ENCODE data around the gene RAD51D. TPM values are rescaled to one million over a fixed set of nuclear protein-coding genes. Genes with fewer than 3 reads are reported as not detected.

The RAD51D gene
- total RNA-seq, 1 donor from 2014 or later, result 3.7 TPM

DNA sequence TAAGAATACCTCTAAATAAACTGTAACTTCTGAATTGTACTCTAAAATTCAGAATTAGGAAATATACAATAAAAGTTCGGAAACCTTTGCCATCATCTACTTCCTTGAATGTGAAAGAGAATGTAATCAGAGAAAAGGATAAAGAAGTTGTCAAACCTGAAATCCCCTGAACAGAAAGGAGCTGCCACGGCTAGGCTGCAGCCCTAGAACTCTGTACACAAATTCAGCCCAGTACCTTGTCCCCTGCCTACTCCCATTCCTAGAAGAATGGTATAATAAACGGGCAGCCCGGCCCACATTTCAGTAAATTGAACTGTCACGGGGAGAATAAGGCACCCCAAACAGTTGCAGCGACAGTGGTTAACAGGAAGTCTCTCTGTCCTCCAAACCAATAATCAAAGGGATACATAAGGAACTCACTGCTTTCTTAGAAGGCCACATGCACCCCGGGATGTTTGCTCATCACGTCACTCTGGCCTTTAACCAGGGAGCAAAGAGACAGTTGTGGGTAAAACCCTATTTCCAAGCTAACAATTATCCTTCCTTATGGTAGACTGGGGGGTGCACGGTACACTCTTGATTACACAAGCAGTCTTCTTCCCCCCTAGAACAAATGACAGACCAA lies 31.8 kb downstream of the RAD51D start:
- Histone ChIP-seq H3K4me1 (ENCODE audit: control insufficient read depth in 3 of 3, insufficient read depth in 3 of 3, low read length in 3 of 3) (peaks cover 11 to 21% (median 13%) of the 10 kb centered on the region in 3 donors), H3K9ac (ENCODE audit: low read depth in 1 of 3, low read length in 3 of 3) (peak overlapping the region; percentile 82 to 85 (median 84)), H3K27ac (ENCODE audit: low read depth, low read length) (peak overlapping the region; percentile 45), H3K36me3 (ENCODE audit: control insufficient read depth in 3 of 3, insufficient read depth in 3 of 3, low read length in 3 of 3) (no peaks in the 10 kb centered on the region), H3K27me3 (ENCODE audit: control insufficient read depth in 3 of 3, insufficient read depth in 3 of 3, low read length in 3 of 3) (no peaks in the 10 kb centered on the region), H3K9me3 (ENCODE audit: control insufficient read depth in 3 of 3, low read length in 3 of 3) (no peaks in the 10 kb centered on the region), H3K4me3 (ENCODE audit: low read length in 3 of 3) (peak overlapping the region; percentile 86 to 90 (median 87))

DNA sequence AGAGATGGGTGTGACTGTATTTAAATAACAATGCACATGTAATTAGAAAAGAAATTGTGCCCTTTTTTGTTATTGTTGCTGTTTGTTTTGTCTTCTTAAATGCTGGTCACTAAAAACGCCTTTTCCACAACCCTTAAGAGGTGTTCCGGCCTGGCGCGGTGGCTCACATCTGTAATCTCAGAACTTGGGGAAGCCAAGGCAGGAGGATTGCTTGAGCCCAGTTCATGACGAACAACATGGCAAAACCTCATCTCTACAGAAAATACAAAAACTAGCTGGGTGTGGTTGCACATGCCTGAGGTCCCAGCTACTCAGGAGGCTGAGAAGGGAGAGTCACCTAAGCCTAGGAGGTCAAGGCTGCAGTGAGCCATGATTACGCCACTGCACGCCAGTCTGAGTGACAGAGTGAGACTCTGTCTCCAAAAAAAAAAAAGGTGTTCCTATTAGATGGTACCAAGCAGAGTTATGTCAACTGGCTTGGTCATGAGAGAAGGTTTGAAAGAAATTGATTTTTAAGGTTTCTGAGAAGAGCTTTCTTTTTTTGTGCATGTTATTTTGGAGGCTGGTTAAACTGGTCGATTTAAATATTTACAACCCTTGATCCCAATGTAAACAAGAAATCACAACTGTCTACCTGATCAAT lies 32.6 kb downstream of the RAD51D start:
- no peaks in the 10 kb centered on the region for H3K9me3 ChIP-seq (ENCODE audit: control insufficient read depth in 3 of 3, low read length in 3 of 3)
- no peak overlapping the region for H3K4me3 ChIP-seq (ENCODE audit: low read length in 3 of 3)
- H3K27me3 ChIP-seq (ENCODE audit: control insufficient read depth in 3 of 3, insufficient read depth in 3 of 3, low read length in 3 of 3), result no peaks in the 10 kb centered on the region
- H3K27ac ChIP-seq (ENCODE audit: low read depth, low read length), result no peak overlapping the region
- peaks cover 11 to 21% (median 13%) of the 10 kb centered on the region in 3 donors for H3K4me1 ChIP-seq (ENCODE audit: control insufficient read depth in 3 of 3, insufficient read depth in 3 of 3, low read length in 3 of 3)
- no peak overlapping the region for H3K9ac ChIP-seq (ENCODE audit: low read depth in 1 of 3, low read length in 3 of 3)
- no peaks in the 10 kb centered on the region for H3K36me3 ChIP-seq (ENCODE audit: control insufficient read depth in 3 of 3, insufficient read depth in 3 of 3, low read length in 3 of 3)

DNA sequence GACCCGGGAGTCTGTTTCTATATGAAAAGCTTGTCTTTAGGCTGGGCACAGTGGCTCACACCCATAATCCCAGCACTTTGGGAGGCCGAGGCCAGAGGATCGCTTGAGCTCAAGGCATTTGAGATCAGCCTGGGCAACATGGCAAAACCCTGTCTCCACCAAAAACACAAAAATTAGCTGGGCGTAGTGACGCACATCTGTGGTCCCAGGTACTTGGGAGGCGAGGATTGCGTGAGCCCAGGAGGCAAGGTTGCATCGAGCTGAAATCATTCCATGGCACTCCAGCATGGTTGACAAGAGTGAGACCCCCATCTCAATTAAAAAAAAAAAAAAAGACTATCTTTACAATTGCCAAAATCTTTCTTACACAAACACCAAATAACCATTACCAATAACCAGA lies 33.5 kb downstream of the RAD51D start:
- no peaks in the 10 kb centered on the region for H3K36me3 ChIP-seq (ENCODE audit: control insufficient read depth in 3 of 3, insufficient read depth in 3 of 3, low read length in 3 of 3)
- no peak overlapping the region for H3K4me3 ChIP-seq (ENCODE audit: low read length in 3 of 3)
- no peak overlapping the region for H3K27ac ChIP-seq (ENCODE audit: low read depth, low read length)
- no peak overlapping the region for H3K9ac ChIP-seq (ENCODE audit: low read depth in 1 of 3, low read length in 3 of 3)
- no peaks in the 10 kb centered on the region for H3K9me3 ChIP-seq (ENCODE audit: control insufficient read depth in 3 of 3, low read length in 3 of 3)
- no peaks in the 10 kb centered on the region for H3K27me3 ChIP-seq (ENCODE audit: control insufficient read depth in 3 of 3, insufficient read depth in 3 of 3, low read length in 3 of 3)
- peaks cover 11 to 21% (median 13%) of the 10 kb centered on the region in 3 donors for H3K4me1 ChIP-seq (ENCODE audit: control insufficient read depth in 3 of 3, insufficient read depth in 3 of 3, low read length in 3 of 3)

DNA sequence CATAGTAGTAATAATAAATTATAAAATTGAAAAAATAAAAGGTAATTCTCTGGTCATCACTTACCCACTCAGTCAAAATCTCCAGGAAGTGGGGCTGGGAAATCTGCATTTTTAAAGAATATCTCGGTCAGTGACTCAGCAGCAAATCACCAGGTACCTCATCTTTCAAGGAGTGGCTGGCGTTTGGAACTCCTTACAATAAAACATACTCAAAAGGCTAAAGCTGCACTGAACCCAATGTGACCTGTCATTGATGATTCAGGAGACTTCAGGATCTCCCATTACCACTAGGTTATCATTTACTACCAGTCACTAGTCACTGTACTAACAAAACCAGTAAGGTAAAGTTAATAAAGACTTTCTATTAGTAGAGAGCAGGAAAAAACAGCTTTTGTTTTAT lies 34.7 kb downstream of the RAD51D start:
- no peaks in the 10 kb centered on the region for H3K36me3 ChIP-seq (ENCODE audit: control insufficient read depth in 3 of 3, insufficient read depth in 3 of 3, low read length in 3 of 3)
- no peaks in the 10 kb centered on the region for H3K27me3 ChIP-seq (ENCODE audit: control insufficient read depth in 3 of 3, insufficient read depth in 3 of 3, low read length in 3 of 3)
- no peaks in the 10 kb centered on the region for H3K9me3 ChIP-seq (ENCODE audit: control insufficient read depth in 3 of 3, low read length in 3 of 3)
- no peak overlapping the region for H3K27ac ChIP-seq (ENCODE audit: low read depth, low read length)
- peaks cover 11 to 21% (median 13%) of the 10 kb centered on the region in 3 donors for H3K4me1 ChIP-seq (ENCODE audit: control insufficient read depth in 3 of 3, insufficient read depth in 3 of 3, low read length in 3 of 3)
- no peak overlapping the region for H3K4me3 ChIP-seq (ENCODE audit: low read length in 3 of 3)
- no peak overlapping the region for H3K9ac ChIP-seq (ENCODE audit: low read depth in 1 of 3, low read length in 3 of 3)

DNA sequence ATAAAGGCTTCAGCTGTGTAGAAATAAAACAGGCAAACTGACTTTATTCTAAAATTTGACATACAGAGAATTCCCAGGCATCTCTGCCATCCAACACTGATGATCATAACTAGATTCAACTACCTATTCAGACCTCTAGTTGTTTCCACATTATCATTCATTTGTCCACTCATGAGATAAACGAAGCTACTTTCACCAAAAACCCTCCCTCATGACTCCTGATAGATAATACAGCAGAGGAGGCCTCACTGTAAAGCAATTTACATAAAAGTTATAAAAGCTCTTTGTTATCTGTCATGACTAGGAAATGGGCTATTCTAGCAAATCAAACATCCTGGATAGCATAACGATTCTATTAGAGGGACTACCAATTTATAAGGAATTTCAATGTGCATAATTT lies 36.6 kb downstream of the RAD51D start:
- Histone ChIP-seq H3K4me1 (ENCODE audit: control insufficient read depth in 3 of 3, insufficient read depth in 3 of 3, low read length in 3 of 3) (peaks cover 3 to 9% (median 6%) of the 10 kb centered on the region in 3 donors), H3K36me3 (ENCODE audit: control insufficient read depth in 3 of 3, insufficient read depth in 3 of 3, low read length in 3 of 3) (no peaks in the 10 kb centered on the region), H3K9ac (ENCODE audit: low read depth in 1 of 3, low read length in 3 of 3) (no peak overlapping the region), H3K27ac (ENCODE audit: low read depth, low read length) (no peak overlapping the region), H3K27me3 (ENCODE audit: control insufficient read depth in 3 of 3, insufficient read depth in 3 of 3, low read length in 3 of 3) (no peaks in the 10 kb centered on the region), H3K4me3 (ENCODE audit: low read length in 3 of 3) (no peak overlapping the region), H3K9me3 (ENCODE audit: control insufficient read depth in 3 of 3, low read length in 3 of 3) (no peaks in the 10 kb centered on the region)

DNA sequence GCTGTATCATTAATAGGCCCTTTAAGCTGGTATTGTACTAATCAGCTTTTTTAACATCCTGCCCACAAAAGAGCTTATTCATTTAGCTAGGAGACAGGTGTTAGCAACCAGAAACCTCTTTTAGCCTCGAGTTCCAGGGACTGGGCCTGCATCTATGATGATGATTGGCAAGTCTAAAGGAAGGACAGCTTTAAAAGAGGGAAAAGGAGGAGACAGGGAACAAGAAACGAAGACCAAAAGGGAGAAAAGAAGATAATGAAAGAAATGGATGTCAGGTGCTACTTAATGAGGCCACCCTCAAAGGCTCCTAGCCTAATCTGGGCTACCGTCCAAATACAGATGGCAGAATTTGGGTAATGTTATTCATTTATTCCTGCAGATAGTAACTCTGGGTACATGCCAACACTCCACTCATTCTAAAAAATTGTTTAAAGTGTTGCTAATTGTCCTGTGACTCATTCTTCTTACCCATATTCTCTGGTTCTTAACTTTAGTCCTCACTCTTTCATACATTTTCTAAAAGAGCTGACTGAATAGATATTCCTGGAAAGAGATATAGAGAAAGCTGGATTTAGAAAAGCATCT lies 37.5 kb downstream of the RAD51D start:
- Histone ChIP-seq H3K4me1 (ENCODE audit: control insufficient read depth in 3 of 3, insufficient read depth in 3 of 3, low read length in 3 of 3) (peaks cover 0 to 4% (median 0%) of the 10 kb centered on the region in 3 donors), H3K4me3 (ENCODE audit: low read length in 3 of 3) (no peak overlapping the region), H3K36me3 (ENCODE audit: control insufficient read depth in 3 of 3, insufficient read depth in 3 of 3, low read length in 3 of 3) (no peaks in the 10 kb centered on the region), H3K27ac (ENCODE audit: low read depth, low read length) (no peak overlapping the region), H3K9ac (ENCODE audit: low read depth in 1 of 3, low read length in 3 of 3) (no peak overlapping the region), H3K9me3 (ENCODE audit: control insufficient read depth in 3 of 3, low read length in 3 of 3) (no peaks in the 10 kb centered on the region), H3K27me3 (ENCODE audit: control insufficient read depth in 3 of 3, insufficient read depth in 3 of 3, low read length in 3 of 3) (no peaks in the 10 kb centered on the region)

DNA sequence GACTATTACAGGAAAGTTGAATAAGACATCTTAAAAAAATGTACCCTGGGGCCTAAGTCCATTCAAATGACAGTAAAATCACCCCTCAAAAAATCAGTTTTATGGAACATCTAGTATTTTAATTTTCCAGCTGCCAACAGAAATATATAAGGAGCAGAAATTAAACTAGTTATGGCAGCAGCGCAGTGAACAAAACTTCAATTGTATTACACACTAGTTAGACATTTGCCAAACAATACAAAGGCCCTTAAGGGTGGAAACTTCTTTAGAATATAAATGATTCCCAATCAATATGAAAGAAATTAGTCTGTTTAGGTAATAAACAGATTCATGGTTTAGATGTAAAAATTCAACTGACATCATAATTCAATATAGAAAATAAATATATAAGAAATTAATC lies 38.0 kb downstream of the RAD51D start:
- H3K9ac ChIP-seq (ENCODE audit: low read depth in 1 of 3, low read length in 3 of 3), result no peak overlapping the region
- H3K9me3 ChIP-seq (ENCODE audit: control insufficient read depth in 3 of 3, low read length in 3 of 3), result no peaks in the 10 kb centered on the region
- no peak overlapping the region for H3K27ac ChIP-seq (ENCODE audit: low read depth, low read length)
- H3K27me3 ChIP-seq (ENCODE audit: control insufficient read depth in 3 of 3, insufficient read depth in 3 of 3, low read length in 3 of 3), result no peaks in the 10 kb centered on the region
- H3K36me3 ChIP-seq (ENCODE audit: control insufficient read depth in 3 of 3, insufficient read depth in 3 of 3, low read length in 3 of 3), result no peaks in the 10 kb centered on the region
- no peaks in the 10 kb centered on the region for H3K4me1 ChIP-seq (ENCODE audit: control insufficient read depth in 3 of 3, insufficient read depth in 3 of 3, low read length in 3 of 3)
- no peak overlapping the region for H3K4me3 ChIP-seq (ENCODE audit: low read length in 3 of 3)

DNA sequence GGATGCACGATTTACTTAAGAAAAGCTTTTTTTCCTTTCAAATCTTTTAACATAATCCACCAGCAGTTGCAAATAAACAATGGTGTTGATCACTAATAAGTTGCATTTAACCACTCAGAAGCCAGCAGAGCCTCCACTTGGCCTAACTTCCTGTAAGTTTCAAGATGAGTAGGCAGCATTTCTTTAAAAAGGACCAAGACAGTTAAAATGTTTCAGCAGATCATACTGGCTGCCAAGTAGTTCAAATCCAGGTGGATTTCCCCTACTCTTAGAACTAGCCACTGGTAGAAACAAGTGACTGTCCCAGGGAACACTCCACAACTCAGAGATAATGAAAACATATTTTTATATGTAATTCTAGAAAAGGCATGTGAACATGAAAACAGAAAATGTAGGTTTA lies 39.1 kb downstream of the RAD51D start:
- H3K4me1 ChIP-seq (ENCODE audit: control insufficient read depth in 3 of 3, insufficient read depth in 3 of 3, low read length in 3 of 3), result no peaks in the 10 kb centered on the region
- no peak overlapping the region for H3K9ac ChIP-seq (ENCODE audit: low read depth in 1 of 3, low read length in 3 of 3)
- no peaks in the 10 kb centered on the region for H3K36me3 ChIP-seq (ENCODE audit: control insufficient read depth in 3 of 3, insufficient read depth in 3 of 3, low read length in 3 of 3)

DNA sequence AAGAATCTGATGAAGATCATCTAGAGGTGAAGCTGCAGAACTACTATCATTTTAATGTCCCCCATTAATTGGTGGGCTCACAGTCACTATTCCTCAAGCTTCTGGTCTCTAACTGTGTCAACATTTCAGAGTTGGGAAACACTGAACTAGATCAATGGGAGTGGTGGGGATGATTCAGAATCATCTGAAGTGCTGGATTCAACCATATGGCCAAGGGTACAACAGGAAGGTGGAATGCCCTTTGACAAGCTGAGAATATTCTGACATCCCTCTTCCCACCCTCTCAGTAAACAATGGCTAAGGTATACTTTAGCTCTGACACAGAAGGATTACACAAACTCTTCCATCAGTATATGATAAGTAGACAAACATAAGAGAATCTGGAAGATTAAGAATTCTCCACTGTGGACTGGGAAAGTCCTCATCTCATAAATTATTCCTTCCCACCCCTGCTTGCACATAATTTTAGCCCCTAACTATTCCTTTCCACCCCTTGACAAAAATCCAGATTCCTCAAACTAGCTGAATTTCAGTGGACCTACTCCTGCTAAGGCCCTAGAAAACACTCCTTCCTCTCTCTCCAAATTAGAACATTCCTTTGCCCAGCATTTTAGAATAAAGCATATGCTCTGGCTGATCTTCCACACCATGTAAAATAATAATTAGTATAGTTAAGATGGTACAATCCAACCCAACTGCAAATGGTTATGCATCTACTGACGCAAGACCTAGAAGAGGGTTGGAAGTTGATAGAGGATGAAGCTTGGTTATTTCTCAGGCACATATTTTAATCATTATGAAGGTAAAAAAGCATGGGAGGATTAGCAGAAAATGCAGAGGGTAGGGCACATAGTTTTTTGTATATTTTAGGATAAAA lies 39.9 kb downstream of the RAD51D start:
- H3K4me3 ChIP-seq (ENCODE audit: low read length in 3 of 3), result no peak overlapping the region
- no peaks in the 10 kb centered on the region for H3K9me3 ChIP-seq (ENCODE audit: control insufficient read depth in 3 of 3, low read length in 3 of 3)
- H3K27me3 ChIP-seq (ENCODE audit: control insufficient read depth in 3 of 3, insufficient read depth in 3 of 3, low read length in 3 of 3), result no peaks in the 10 kb centered on the region
- no peak overlapping the region for H3K27ac ChIP-seq (ENCODE audit: low read depth, low read length)
- H3K9ac ChIP-seq (ENCODE audit: low read depth in 1 of 3, low read length in 3 of 3), result no peak overlapping the region
- no peaks in the 10 kb centered on the region for H3K4me1 ChIP-seq (ENCODE audit: control insufficient read depth in 3 of 3, insufficient read depth in 3 of 3, low read length in 3 of 3)
- H3K36me3 ChIP-seq (ENCODE audit: control insufficient read depth in 3 of 3, insufficient read depth in 3 of 3, low read length in 3 of 3), result no peaks in the 10 kb centered on the region

More for the DNA sequence above, 39.1 kb downstream of the RAD51D start:
- Histone ChIP-seq H3K27ac (ENCODE audit: low read depth, low read length) (no peak overlapping the region), H3K9me3 (ENCODE audit: control insufficient read depth in 3 of 3, low read length in 3 of 3) (no peaks in the 10 kb centered on the region), H3K4me3 (ENCODE audit: low read length in 3 of 3) (no peak overlapping the region), H3K27me3 (ENCODE audit: control insufficient read depth in 3 of 3, insufficient read depth in 3 of 3, low read length in 3 of 3) (no peaks in the 10 kb centered on the region)

Measured in skeletal muscle tissue (tissue), 4 donors.